Measurements from ENCODE around the gene NECTIN2.

DNA sequence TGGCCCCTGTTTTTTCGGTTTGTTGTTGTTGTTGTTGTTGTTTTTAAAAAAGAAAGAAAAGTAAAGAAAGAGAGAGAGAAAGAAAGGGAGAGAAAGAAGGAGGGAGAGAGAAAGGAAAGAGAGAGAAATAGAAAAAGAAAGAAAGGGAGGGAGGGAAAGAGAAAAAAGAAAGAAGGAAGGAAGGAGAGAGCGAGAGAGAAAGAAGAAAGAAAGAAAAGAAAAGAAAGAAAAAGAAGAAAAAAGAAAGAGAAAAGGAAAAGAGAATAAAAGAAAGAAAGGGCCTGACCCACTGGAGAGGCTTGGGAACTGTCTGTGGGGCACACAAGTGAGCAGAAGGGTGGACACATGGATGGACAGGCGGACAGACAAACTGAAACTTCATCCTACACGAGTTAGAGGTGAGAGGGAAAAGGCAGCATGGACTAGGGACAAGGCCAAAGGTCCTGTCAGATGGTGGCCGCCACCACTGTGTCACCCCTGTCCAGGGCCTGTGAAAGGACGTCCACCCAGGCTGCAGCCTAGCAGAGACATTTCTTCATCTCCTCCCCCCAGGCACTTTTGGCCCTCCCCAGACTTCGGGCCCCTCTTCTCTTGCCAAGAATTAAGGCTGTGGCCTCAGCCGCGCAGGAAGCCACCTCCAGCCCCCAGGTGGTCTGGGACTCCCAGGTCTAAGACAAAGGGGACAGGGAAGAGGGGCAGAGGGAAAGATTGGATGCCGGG lies 46.3 kb upstream of the NECTIN2 start:
- TF ChIP-seq, protein P1, sequence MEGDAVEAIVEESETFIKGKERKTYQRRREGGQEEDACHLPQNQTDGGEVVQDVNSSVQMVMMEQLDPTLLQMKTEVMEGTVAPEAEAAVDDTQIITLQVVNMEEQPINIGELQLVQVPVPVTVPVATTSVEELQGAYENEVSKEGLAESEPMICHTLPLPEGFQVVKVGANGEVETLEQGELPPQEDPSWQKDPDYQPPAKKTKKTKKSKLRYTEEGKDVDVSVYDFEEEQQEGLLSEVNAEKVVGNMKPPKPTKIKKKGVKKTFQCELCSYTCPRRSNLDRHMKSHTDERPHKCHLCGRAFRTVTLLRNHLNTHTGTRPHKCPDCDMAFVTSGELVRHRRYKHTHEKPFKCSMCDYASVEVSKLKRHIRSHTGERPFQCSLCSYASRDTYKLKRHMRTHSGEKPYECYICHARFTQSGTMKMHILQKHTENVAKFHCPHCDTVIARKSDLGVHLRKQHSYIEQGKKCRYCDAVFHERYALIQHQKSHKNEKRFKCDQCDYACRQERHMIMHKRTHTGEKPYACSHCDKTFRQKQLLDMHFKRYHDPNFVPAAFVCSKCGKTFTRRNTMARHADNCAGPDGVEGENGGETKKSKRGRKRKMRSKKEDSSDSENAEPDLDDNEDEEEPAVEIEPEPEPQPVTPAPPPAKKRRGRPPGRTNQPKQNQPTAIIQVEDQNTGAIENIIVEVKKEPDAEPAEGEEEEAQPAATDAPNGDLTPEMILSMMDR (conservative IDR thresholded peaks at IDR 0.05; ENCODE audit: low read depth, low read length), result no peak
- no peak for TF ChIP-seq EZH2 (IDR thresholded peaks at IDR 0.05; ENCODE audit: borderline replicate concordance, low read depth, low read length, poor library complexity, severe bottlenecking)

Data from A673 (cell line).